A549 (cell line): Measurements from ENCODE around the gene SLCO2B1. TPM values are rescaled to one million over a fixed set of nuclear protein-coding genes. Genes with fewer than 3 reads are reported as not detected.

Experiments used
- ATAC-seq, 2 experiments: fragments of 200-7000 bp in 1 of 2; fragments of >200 bp in 1 of 2; cut with Nextera tagmentation in 1 of 2; cut with Tn5 transposase in 1 of 2; 3 replicates each; pipeline versions ENCODE4 v1.8.0 to v1.9.1; 2018 to 2020; ENCODE audit warnings: mild to moderate bottlenecking in 1 of 2, moderate library complexity in 1 of 2
- CTCF ChIA-PET: fragments of 300-600 bp; sonication (Branson Sonifier 250); formaldehyde crosslinking; extraction: SDS; loops from one replicate; lab custom pipeline; 2021; ENCODE audit warnings: antibody characterized with exemption, inconsistent platforms; lab: Yijun Ruan, JAX
- POLR2A ChIA-PET: fragments of 350-600 bp; formaldehyde crosslinking; extraction: SDS; loops from one replicate; lab custom pipeline; 2021; ENCODE audit warnings: antibody characterized with exemption, inconsistent platforms; lab: Yijun Ruan, JAX
- DNase-seq, 2 experiments: peaks; one replicate each; pipeline versions ENCODE4 v3.0.0 to v3.0.0-alpha.2; 2011 to 2016; ENCODE audit warnings: low read depth in 1 of 2, low spot score in 1 of 2
- FAIRE-seq: peaks from 2 replicates; lab custom pipeline; 2011; peaks lifted over from hg19 to GRCh38; lab: Jason Lieb, UNC
- H3K27ac ChIP-seq, 2 experiments: fragments of >200 bp; sonication (Bioruptor Twin); formaldehyde crosslinking; 3 replicates each; pipeline ENCODE4 v1.5.1; 2016 to 2017
- H3K4me1 ChIP-seq: fragments of >200 bp; sonication (Bioruptor Twin); formaldehyde crosslinking; 3 replicates; pipeline ENCODE4 v1.6.1; 2016
- H3K4me2 ChIP-seq: fragments of >200 bp; sonication (Bioruptor Twin); formaldehyde crosslinking; 3 replicates; pipeline ENCODE4 v1.6.1; 2016
- H3K4me3 ChIP-seq: fragments of >200 bp; sonication (Bioruptor Twin); formaldehyde crosslinking; 3 replicates; pipeline ENCODE4 v1.5.1; 2016
- H3K9me3 ChIP-seq: fragments of >200 bp; sonication (Bioruptor Twin); formaldehyde crosslinking; 3 replicates; pipeline ENCODE4 v1.6.1; 2016
- ATOH8 ChIP-seq: fragments of 250-450 bp; sonication (Bioruptor Pico); IDR thresholded peaks from 2 replicates; pipeline ENCODE4 v1.5.0; 2020; ENCODE audit warnings: low read depth, mild to moderate bottlenecking, moderate library complexity
- CBX2 ChIP-seq: fragments of 200-600 bp; sonication (generic); IDR thresholded peaks from 2 replicates; pipeline ENCODE4 v1.6.1; 2016; ENCODE audit warnings: low read depth, mild to moderate bottlenecking, borderline replicate concordance
- CEBPB ChIP-seq, 2 experiments: fragments of >200 bp in 1 of 2; sonication (Bioruptor Twin) in 1 of 2; formaldehyde crosslinking in 1 of 2; IDR thresholded peaks; 2 replicates each; pipeline ENCODE4 v1.6.1; 2012 to 2016
- FOXS1 ChIP-seq: fragments of 250-450 bp; sonication (Bioruptor Pico); IDR thresholded peaks from 2 replicates; pipeline ENCODE4 v1.5.0; 2020; ENCODE audit warnings: mild to moderate bottlenecking, moderate library complexity
- HDAC2 ChIP-seq: fragments of 200-600 bp; sonication (generic); IDR thresholded peaks from 2 replicates; pipeline ENCODE4 v1.6.1; 2016
- MAX ChIP-seq: IDR thresholded peaks from 2 replicates; pipeline ENCODE4 v1.6.1; 2012
- PBX3 ChIP-seq: IDR thresholded peaks from 2 replicates; pipeline ENCODE4 v1.6.1; 2012
- POLR2AphosphoS2 ChIP-seq: conservative IDR thresholded peaks from 2 replicates; pipeline ENCODE4 v1.6.1; 2012; ENCODE audit warnings: low read length, improper control_type of control experiment, inconsistent platforms
- RCOR1 ChIP-seq: fragments of 150-350 bp; IDR thresholded peaks from 2 replicates; pipeline ENCODE4 v1.6.1; 2014; ENCODE audit warnings: antibody characterized with exemption, low read length, low read depth
- REST ChIP-seq: fragments of 200-600 bp; sonication (generic); IDR thresholded peaks from 2 replicates; pipeline ENCODE4 v1.6.1; 2016; ENCODE audit warnings: antibody characterized with exemption, mild to moderate bottlenecking, moderate library complexity
- SMC3 ChIP-seq: fragments of >200 bp; sonication (Bioruptor Twin); formaldehyde crosslinking; IDR thresholded peaks from 3 replicates; pipeline ENCODE4 v1.6.1; 2018; ENCODE audit warnings: inconsistent platforms
- TP53 ChIP-seq: fragments of 250-450 bp; sonication (Bioruptor Pico); IDR thresholded peaks from 2 replicates; pipeline ENCODE4 v1.5.0; 2021; ENCODE audit warnings: mild to moderate bottlenecking, moderate library complexity
- ZNF302 ChIP-seq: fragments of 250-450 bp; sonication (Bioruptor Pico); IDR thresholded peaks from 2 replicates; pipeline ENCODE4 v1.9.0; 2021; ENCODE audit warnings: inconsistent platforms, mild to moderate bottlenecking, moderate library complexity
- WGBS: methylation state at CpG from one replicate; pipeline ENCODE4 v1.1.6; 2017; ENCODE audit errors: missing lambda C conversion rate; 5-methylcytosine and 5-hydroxymethylcytosine counted together
- polyA plus RNA-seq, 4 experiments: library from polyadenylated mRNA; depleted of rRNA in 3 of 4; stranded (reverse); fragments of >200 nt; fragmentation: RNase III in 1 of 4; extraction: RNeasy Plus Mini Kit Qiagen cat#74134 plus additional on column Dnase treatment in 1 of 4; gene quantifications; 2 replicates in 3 of 4; 3 replicates in 1 of 4; pipeline ENCODE4 v1.2.3, GENCODE V29; 2011 to 2017

The SLCO2B1 gene
- polyA plus RNA-seq, 2 of the 4 experiments (the other 2 are of a cell fraction), result 4.9 to 5.2 TPM

- Histone ChIP-seq H3K4me3 (no peak overlapping the region), H3K27ac (no peak overlapping the region), H3K9me3 (no peaks in the 10 kb centered on the region), H3K4me1 (no peaks in the 10 kb centered on the region), H3K4me2 (no peak overlapping the region)
- FAIRE-seq (no peak), ATAC-seq (no peak), DNase-seq (no peak)
- WGBS, result 57% methylated on average over 5 of the region's 5 CpGs
- CTCF ChIA-PET, result interaction anchor here (0.6 to 19.0 kb wide), 47 partner anchors 10 to 975 kb away, joined by 3 to 291 read pairs (median 5); partner anchors contain the start of genes SLCO2B1 and TPBGL
- POLR2A ChIA-PET, result interaction anchor here (0.7 to 1.1 kb wide), 2 partner anchors 43 to 183 kb away, joined by 3 to 5 read pairs; no protein-coding TSS in a partner anchor
- TF ChIP-seq TP53 (CRISPR knock-in tag) (no peak), POLR2AphosphoS2 (no peak), PBX3 (no peak)
These were observed 54.7 kb downstream of the SLCO2B1 start for GRCh38 chr11:75205564-75206020.

GRCh38 chr11:75208446-75208845 lies 57.5 kb downstream of the SLCO2B1 start:
- 8% methylated on average over 2 of the region's 2 CpGs for WGBS
- no peak overlapping the region for H3K27ac ChIP-seq
- TF ChIP-seq RCOR1 (no peak), HDAC2 (no peak), TP53 (CRISPR knock-in tag) (no peak), PBX3 (no peak)
- H3K9me3 ChIP-seq, result no peaks in the 10 kb centered on the region
- DNase-seq (no peak), ATAC-seq (no peak), FAIRE-seq (no peak)
- POLR2A ChIA-PET, result no interaction called here
- H3K4me3 ChIP-seq, result no peak overlapping the region
- H3K4me1 ChIP-seq, result no peaks in the 10 kb centered on the region
- H3K4me2 ChIP-seq, result no peak overlapping the region
- CTCF ChIA-PET, result interaction anchor here (1.3 to 19.0 kb wide), 9 partner anchors 12 to 185 kb away, joined by 3 to 291 read pairs (median 16); partner anchors contain the start of gene TPBGL

GRCh38 chr11:75212411-75212810 lies 61.5 kb downstream of the SLCO2B1 start:
- POLR2A ChIA-PET, result no interaction called here
- DNase-seq, result no peak
- no peak for TF ChIP-seq MAX
- no peak for TF ChIP-seq ATOH8
- TF ChIP-seq FOXS1 (CRISPR knock-in tag), result no peak
- no peak for TF ChIP-seq SMC3
- TF ChIP-seq CEBPB (IDR thresholded peaks at IDR 0.05), result no peak
- TF ChIP-seq ZNF302, result no peak
- no peak for TF ChIP-seq REST
- TF ChIP-seq CBX2, result no peak
- TF ChIP-seq, all 56 proteins: peak for 0
- Histone ChIP-seq H3K9me3 (no peaks in the 10 kb centered on the region), H3K4me2 (no peak overlapping the region), H3K4me1 (no peaks in the 10 kb centered on the region), H3K27ac (no peak overlapping the region), H3K4me3 (no peak overlapping the region)
- CTCF ChIA-PET, result interaction anchor here (0.6 to 5.3 kb wide), 8 partner anchors 28 to 1675 kb away, joined by 3 to 43 read pairs (median 6); partner anchors contain the start of gene TPBGL
- no peak for ATAC-seq
- WGBS, result 4% methylated on average over 5 of the region's 5 CpGs
- no peak for FAIRE-seq
